SK-N-SH (cell line): ENCODE results near the gene KIF6.

Experiments used
- CTCF ChIP-seq: fragments of 200-600 bp; sonication (generic); IDR thresholded peaks from 2 replicates; pipeline ENCODE4 v1.6.1; 2017; ENCODE audit warnings: antibody characterized with exemption, mild to moderate bottlenecking, moderate library complexity
- EP300 ChIP-seq, 2 experiments: IDR thresholded peaks; 2 replicates each; pipeline versions ENCODE4 v1.4.0 to v1.6.1; 2012; ENCODE audit warnings: borderline replicate concordance in 1 of 2, low read depth in 1 of 2, low read length in 1 of 2
- POLR2AphosphoS5 ChIP-seq: IDR thresholded peaks from 2 replicates; pipeline ENCODE4 v1.6.1; 2012; ENCODE audit warnings: low read depth, low read length
- RAD21 ChIP-seq: IDR thresholded peaks from 2 replicates; pipeline ENCODE4 v1.6.1; 2012; ENCODE audit warnings: mild to moderate bottlenecking, low read length
- REST ChIP-seq: IDR thresholded peaks from 2 replicates; pipeline ENCODE4 v1.6.1; 2012; ENCODE audit warnings: mild to moderate bottlenecking, low read depth, low read length, moderate library complexity
- RFX5 ChIP-seq: IDR thresholded peaks from 2 replicates; pipeline ENCODE4 v1.6.1; 2012; ENCODE audit warnings: mild to moderate bottlenecking, improper control_type of control experiment, low read length
- RXRA ChIP-seq: IDR thresholded peaks from 2 replicates; pipeline ENCODE4 v1.4.0; 2012; ENCODE audit warnings: low read depth, mild to moderate bottlenecking, borderline replicate concordance
- TAF1 ChIP-seq: IDR thresholded peaks from 2 replicates; pipeline ENCODE4 v1.6.1; 2012; ENCODE audit warnings: low read depth, mild to moderate bottlenecking, low read length, moderate library complexity, borderline replicate concordance
- YY1 ChIP-seq: IDR thresholded peaks from 2 replicates; pipeline ENCODE4 v1.4.0; 2012; ENCODE audit warnings: low read depth, mild to moderate bottlenecking
- TF ChIP-seq, protein P1 (sequence below): fragments of 150-350 bp; IDR thresholded peaks from 2 replicates; pipeline ENCODE4 v1.6.1; 2017; ENCODE audit warnings: antibody characterized with exemption, low read length, low read depth, borderline replicate concordance

DNA sequence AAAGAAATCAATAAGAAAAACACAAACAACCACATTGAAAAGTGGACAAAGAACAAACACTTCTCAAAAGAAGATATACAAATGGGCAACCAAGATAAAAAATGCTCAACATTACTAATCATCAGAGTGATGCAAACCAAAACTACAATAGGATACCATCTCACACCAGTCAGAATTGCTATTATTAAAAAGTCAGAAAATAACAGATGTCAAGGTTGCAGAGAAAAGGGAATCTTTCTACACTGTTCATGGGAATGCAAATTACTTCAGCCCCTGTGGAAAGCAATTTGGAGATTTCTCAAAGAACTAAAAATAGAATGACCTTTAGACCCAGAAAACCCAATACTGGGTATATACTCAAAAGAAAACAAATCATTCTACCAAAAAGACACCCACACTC is 29.8 kb downstream of the KIF6 start:
- TF ChIP-seq RXRA (no peak), RFX5 (no peak), TAF1 (no peak), CTCF (no peak), REST (no peak), RAD21 (no peak), POLR2AphosphoS5 (no peak), EP300 (IDR thresholded peaks at IDR 0.05; ENCODE audit: borderline replicate concordance in 1 of 2, low read depth in 1 of 2, low read length in 1 of 2) (no peak), YY1 (no peak)
- TF ChIP-seq, protein P1, sequence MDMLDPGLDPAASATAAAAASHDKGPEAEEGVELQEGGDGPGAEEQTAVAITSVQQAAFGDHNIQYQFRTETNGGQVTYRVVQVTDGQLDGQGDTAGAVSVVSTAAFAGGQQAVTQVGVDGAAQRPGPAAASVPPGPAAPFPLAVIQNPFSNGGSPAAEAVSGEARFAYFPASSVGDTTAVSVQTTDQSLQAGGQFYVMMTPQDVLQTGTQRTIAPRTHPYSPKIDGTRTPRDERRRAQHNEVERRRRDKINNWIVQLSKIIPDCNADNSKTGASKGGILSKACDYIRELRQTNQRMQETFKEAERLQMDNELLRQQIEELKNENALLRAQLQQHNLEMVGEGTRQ: no peak
